GM19372 (cell line): ENCODE results near the gene RPP30.
"Not testable (repeated sequence)": the region's sequence is repeated elsewhere in the genome, so short reads cannot be mapped to it uniquely, and the experiment has no call there.

Experiments used
- ATAC-seq: cut with Tn5 transposase; IDR thresholded peaks from one replicate; pipeline ENCODE4 v1.9.1; 2021; ENCODE audit warnings: mild to moderate bottlenecking, low read depth, moderate library complexity; ENCODE audit not compliant: unreplicated experiment

RPP30 gene

DNA sequence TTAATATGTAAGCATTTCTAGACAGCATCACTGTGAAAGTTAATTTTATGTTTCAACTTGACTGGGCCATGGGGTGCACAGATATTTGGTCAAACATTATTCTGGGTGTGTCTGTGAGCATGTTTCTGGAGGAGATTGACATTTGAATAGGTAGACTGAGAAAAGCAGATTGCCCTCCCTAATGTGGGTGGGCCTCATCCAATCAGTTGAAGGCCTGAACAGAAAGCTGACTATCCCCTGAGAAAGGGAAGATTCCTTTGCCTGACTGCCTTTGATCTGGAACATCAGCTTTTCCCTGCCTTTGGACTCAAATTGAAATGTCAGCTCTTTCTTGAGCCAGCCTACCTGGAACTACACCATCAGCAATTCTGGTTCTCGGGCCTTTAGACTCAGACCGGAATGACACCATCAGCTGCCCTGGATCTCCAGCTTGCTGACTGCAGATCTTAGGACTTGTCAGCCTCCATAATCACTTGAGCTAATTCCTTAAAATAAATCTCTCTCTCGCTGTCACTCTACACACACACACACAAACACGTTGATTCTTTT is 5.7 kb upstream of the RPP30 start:
- no peak for ATAC-seq

DNA sequence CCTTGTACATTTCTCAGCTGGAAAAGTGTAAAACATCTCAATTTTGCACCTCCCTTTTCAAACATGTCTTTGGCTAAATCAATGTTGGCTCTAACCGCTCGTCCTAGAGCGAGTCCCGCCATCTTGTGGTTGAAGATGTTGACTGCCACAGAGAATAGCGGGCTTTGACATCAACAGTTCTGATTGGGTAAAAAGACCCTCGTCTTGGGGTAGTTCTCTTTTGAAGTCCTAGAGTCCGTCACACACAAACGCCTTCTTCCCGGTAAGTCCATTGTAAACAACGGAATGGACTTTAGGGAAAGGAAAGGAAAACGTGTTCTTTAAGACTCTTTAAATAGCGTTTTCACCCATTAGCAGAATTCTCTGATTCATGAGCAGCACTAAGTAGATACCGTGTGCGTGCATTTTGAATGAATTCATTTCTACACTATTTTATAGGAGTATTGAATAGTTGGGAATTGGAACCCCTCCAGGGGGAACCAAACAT is 452 bp upstream of the RPP30 start:
- ATAC-seq, result peak; percentile 59

DNA sequence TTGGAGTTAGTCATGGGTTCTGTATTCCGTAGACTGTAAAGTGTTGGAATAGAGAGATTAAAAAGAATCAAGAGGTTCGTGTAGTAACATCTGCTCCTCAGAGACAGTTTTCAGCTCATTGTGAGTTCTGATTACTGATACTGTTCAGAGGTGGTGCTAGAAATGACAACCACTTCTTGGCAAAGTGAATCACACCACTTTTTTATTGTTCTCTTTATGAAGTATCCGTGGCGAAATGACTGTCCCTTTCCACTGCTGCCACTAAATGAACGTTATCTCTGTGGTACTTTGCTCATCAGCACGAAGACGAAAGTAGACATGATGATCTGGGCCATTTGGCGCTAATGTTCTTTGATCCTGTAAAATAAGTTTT is 860 bp downstream of the RPP30 start:
- no peak for ATAC-seq

- ATAC-seq, result no peak
Observed at GRCh38 chr10:90879062-90879461, 7.3 kb downstream of the RPP30 start.

- ATAC-seq, result not testable (repeated sequence)
Observed at GRCh38 chr10:90880059-90880719, 8.4 kb downstream of the RPP30 start.

DNA sequence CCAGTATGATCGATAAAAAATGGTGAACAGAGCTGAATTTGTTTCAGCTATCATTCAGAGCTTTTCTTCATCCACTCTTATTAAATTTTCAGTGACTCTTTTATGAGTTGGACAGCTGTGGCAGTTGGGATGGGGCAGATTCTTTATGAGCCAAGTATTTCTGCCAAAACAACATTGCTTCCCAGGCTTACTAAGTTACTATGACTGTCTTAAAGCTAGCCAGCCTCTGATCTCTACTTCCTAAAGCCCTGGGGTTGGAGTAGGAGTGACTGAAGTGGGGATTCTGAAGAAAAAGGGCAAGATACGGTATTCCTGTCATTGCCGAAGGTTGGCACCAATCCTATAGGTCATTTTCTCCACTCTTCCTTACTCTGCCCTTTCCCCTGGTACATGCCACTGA is 12.7 kb downstream of the RPP30 start:
- ATAC-seq, result no peak

DNA sequence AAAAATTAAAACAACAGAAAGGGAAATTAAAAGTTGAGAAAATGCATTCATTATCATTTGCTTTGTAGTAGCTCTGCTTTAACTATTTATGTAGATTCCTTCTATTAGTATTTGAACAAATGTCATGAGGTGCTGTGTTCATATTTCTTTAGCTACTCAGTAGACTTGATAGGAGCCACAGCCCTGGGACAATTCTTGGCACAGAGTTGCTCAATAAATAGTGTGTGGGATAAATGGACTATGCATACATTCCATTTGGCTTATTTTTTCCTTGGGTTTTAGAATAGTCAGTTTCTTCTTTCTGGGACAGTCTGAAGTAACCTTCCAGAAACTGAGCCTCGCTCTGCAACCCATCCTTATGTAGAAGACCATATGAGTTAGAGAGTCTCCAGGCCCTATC is 13.4 kb downstream of the RPP30 start:
- ATAC-seq, result no peak

DNA sequence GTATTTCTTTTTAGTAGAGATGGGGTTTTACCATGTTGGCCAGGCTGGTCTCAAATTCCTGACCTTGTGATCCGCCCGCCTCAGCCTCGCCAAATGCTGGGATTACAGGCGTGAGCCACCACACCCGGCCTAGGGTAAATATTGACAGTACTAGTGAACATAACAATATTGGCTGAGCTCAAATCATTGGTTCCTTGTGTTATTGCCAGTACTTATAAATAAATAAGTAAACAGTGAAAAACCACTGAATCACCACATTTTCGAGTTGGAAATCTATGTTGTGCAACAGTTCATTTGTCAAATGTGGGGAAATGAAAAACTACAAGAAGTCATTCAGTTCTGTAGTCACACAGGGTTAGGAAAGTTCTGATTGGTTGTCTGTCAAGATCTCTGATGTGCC is 15.8 kb downstream of the RPP30 start:
- ATAC-seq, result no peak

DNA sequence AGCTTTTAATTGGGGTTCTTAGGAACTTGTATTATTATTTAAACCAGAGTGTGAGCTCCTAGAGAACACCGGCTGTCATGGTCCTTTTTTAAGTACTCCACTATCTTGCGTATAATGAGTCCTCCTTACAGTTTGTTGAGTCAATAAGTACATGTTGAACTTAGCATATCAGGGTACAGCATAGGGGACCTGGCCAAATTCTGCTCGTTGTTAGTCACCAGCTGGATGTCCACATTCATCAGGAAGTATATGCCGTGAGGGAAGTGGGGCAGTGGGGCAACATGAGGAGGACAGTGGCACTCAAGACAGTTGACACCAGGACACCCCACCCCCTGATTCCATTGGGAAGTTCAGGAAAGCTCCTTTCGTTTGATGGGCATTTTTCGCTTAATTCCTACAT is 16.6 kb downstream of the RPP30 start:
- no peak for ATAC-seq

DNA sequence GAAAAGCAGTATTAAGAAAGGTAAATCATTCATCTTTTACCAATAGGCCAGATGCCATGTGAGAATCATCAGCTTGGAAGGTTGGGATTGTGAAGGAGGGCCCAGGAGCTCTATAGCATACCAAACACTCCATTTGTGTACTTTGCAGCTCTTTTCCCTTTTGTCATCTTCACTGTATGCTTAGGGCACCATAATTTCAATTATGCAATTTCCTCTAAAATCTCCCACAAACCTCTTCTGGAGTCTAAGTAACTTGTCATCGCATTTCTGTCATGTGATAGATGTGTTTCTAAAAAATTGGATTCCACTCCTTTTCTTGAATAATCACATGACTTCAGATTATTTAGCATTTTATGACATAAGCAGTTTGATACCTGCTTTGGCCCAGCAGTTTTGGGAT is 17.9 kb downstream of the RPP30 start:
- no peak for ATAC-seq

DNA sequence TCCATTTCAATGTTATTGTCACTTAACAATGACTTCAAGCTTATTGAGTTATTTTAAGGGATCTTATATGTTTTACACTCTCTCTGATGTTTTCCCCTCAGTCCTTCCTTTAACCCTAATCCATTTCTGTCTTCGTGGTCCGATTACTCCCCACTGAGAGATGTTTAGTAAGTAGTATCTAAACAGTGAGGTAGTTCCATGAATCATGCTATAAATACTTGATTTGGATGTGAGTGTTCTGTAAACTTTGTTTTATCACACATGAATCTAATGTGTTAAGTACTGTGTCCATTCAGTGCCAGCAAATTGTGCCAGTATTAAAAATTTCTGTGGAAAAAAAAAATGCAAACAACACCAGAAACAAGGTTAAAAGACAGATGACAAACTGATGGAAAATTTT is 18.6 kb downstream of the RPP30 start:
- no peak for ATAC-seq

DNA sequence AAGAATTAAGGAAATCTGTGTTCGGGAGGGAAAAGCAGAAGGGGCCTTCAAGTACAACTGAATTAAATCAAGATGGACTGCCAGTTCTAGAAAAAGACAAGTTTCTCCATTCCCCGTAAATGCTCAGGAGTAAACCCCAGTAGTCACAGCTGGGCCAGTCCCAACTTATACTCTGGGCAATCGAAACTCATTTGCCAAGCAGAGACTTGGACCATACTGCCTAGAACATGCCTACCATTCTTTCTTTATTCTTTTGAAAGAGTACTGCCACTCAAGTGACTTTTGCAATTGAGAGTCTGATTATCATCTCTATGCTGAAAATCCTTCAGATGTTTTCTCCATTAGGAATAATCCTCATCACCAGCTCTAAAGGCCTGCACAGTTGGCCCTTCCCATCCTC is 21.4 kb downstream of the RPP30 start:
- ATAC-seq, result no peak

DNA sequence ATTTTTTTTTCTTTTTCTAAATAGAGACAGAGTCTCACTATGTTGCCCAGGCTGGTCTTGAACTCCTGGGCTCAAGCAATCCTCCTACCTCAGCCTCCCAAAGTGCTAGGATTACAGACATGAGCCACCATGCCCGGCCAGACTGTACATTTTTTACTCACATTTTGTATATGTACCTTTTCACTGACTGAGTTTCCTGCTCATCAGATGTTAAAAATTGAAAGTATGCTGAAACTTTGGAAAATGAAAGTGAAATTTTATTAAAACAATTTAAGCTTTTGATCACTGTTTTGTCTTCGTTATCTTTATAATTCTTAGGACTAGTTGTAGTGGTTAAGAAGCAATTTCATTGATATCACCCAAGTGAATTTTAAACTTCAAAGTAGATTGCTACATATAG is 25.1 kb downstream of the RPP30 start:
- not testable (repeated sequence) for ATAC-seq

GRCh38 chr10:90905925-90906324 is 34.2 kb downstream of the RPP30 start:
- ATAC-seq, result no peak

DNA sequence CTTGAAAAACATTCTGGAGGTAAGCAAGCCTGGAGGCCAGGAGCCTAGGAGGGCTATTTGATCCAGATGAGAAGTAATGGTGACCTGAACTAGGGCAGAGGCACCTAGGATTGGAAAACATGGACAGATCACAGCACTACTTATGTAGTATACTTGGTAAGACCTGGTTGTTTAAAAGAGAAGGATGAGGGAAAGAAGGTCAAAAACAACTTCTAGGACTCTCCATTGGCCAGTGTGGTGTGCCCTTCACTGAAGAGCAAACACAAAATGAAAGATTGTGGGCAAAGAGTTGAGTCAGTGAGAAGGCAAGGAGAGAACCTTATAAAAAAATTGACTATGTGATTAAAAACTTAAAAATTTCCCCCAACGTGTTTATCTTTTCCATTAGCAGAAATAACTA is 34.8 kb downstream of the RPP30 start:
- no peak for ATAC-seq

DNA sequence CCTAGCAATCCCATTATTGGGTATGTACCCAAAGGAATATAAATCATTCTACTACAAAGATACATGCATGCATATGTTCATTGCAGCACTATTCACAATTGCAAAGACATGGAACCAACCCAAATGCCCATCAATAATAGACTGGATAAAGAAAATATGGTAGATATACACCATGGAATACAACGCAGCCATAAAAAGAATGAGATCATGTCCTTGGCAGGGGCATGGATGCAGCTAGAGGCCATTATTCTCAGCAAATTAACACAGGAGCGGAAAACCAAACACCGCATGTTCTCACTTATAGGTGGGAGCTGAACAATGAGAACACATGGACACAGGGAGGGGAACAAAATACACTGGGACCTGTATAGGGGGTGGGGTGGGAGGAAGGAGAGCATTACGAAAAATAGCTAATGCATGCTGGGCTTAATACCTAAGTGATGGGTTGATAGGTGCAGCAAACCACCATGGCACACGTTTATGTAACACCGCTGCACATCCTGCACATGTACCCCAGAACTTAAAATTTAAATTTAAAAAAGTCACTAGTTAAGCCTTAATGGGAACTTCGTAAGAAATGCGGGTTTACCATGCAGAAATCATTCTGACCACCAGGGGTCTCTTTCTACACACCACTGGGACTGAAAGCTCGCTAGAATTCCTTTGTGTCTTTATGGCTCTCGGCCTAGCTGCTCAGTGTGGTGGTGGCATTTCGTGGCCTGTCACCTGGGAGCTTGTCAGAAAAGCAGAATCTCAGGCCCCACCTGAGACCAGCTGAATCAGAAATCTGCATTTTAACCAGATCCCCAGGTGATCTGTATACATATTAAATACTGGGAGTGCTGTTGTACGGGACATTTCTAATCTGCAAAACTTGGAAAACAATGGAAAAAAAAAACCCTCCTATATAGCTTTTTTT is 39.6 kb downstream of the RPP30 start:
- ATAC-seq, result peak; percentile 77

- ATAC-seq, result no peak
Observed at GRCh38 chr10:90912174-90912573, 40.4 kb downstream of the RPP30 start.

- ATAC-seq, result no peak
Observed at GRCh38 chr10:90912854-90913479, 41.2 kb downstream of the RPP30 start.

- ATAC-seq, result no peak
Observed at GRCh38 chr10:90913774-90914420, 42.1 kb downstream of the RPP30 start.

- no peak for ATAC-seq
Observed at GRCh38 chr10:90914992-90915765, 43.4 kb downstream of the RPP30 start.
